Esophagus squamous epithelium (tissue), 4 donors: ENCODE measurements around the gene OR5D16.
"Not testable (repeated sequence)": the region's sequence is repeated elsewhere in the genome, so short reads cannot be mapped to it uniquely, and the experiment has no call there.

Source experiments
- CTCF ChIP-seq, 6 experiments: fragments of 450-650 bp in 4 of 6; fragments of 200-600 bp in 2 of 6; sonication (generic) in 2 of 6; IDR thresholded peaks; one replicate each; pipeline ENCODE4 v1.5.1; 2016 to 2019; ENCODE audit warnings: antibody characterized with exemption in 6 of 6, mild to moderate bottlenecking in 4 of 6, moderate library complexity in 4 of 6
- POLR2A ChIP-seq, 4 donors: fragments of 450-650 bp; IDR thresholded peaks; one replicate each; pipeline ENCODE4 v1.6.1; 2017; ENCODE audit warnings: antibody characterized with exemption in 4 of 4, mild to moderate bottlenecking in 4 of 4, moderate library complexity in 3 of 4

- not testable (repeated sequence) for TF ChIP-seq CTCF, POLR2A (IDR thresholded peaks at IDR 0.05)
Measured at GRCh38 chr11:55882997-55883396, 44.4 kb downstream of the OR5D16 start, which contains the start of gene TRIM51.
